NCI-H2081 treated with DMSO at 0.1 percent for 48 hours (cell line): ENCODE results near the gene EHD4.

Experiments used
- DNase-seq: peaks from one replicate; lab custom pipeline; 2025; lab: John Stamatoyannopoulos, UW

Gene EHD4

GRCh38 chr15:41957021-41957897 lies 15.1 kb downstream of the EHD4 start:
- no peak for DNase-seq

DNA sequence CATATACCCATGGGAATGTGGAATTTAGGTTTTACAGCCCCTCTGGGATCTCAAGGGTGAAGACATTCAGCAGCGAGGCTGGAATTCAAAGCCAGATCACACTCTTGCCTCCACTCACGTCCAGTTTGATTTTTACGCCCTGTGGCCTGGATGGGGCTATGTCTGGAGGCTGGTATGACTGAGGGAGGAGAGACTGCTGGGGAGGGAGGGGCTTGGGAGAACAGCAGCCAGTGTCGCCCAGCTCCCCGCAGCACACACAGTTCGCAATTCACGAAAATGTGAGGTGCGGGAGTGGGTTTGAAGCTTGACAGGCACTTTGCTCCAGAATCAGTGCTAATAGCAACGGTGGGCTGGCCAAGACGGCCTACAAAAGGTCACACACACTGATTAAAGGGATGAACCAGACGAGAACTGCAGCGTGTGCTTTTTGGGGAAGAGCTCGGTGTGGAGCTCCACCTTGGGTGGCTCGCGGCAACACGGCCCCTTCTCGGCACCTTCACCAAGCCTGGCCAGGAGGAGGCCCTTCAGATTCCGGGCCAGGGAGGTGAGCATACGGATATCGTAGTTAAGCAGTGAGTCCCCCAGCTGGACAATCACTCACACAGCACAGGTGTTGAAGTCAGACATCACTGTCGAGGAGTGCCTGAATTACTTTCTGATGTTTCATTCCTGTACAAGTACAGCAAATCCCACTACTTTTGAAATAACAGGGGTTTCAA lies 16.4 kb downstream of the EHD4 start:
- no peak for DNase-seq

DNA sequence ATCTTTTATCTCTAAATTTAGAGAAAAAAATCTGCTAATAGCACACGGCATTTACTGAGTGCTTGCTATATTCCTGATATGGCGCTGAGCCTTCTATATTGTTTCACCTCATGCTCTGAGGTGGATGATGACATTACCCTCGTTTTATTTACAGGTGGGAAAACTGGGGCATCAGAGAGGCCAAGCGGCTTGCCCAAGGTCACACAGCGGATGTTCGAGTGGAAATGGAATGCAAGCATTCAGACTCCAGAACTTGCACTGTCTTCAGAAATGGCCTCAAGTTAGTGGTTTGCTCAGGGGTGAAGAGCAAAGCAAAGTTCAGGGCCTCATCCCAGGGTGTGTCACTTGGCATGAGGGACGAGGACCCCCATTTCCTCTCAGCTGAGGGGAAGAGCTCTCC lies 17.3 kb downstream of the EHD4 start:
- DNase-seq = no peak

DNA sequence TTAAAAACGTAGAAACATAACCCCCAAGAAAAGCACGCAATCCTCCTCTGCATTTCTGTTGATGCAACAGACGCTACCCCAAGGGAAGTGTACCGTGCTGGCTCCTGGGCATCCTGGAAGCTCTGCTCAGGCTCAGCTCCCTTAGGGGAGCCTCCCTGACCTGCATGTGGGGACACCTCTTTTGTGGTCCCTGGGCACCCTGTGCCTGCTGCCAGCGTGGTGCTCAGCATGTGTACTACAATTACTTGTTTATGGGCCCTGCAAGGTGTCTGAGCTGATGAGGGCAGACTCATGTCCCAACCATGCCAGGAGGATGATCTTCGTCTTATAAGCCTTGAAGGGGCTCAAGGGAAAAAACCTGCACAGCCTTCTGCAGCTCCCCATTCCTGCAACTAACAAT lies 18.3 kb downstream of the EHD4 start:
- no peak for DNase-seq

- DNase-seq = no peak
Observed at GRCh38 chr15:41952013-41952563, 20.3 kb downstream of the EHD4 start.

- no peak for DNase-seq
Observed at GRCh38 chr15:41951571-41951970, 20.8 kb downstream of the EHD4 start.

- no peak for DNase-seq
Observed at GRCh38 chr15:41950489-41950888, 21.9 kb downstream of the EHD4 start.

GRCh38 chr15:41950127-41950483 lies 22.3 kb downstream of the EHD4 start:
- no peak for DNase-seq

- no peak for DNase-seq
Observed at GRCh38 chr15:41949401-41950126, 22.8 kb downstream of the EHD4 start.

GRCh38 chr15:41948490-41948889 lies 23.9 kb downstream of the EHD4 start:
- no peak for DNase-seq

GRCh38 chr15:41946970-41947369 lies 25.4 kb downstream of the EHD4 start:
- DNase-seq = no peak

DNA sequence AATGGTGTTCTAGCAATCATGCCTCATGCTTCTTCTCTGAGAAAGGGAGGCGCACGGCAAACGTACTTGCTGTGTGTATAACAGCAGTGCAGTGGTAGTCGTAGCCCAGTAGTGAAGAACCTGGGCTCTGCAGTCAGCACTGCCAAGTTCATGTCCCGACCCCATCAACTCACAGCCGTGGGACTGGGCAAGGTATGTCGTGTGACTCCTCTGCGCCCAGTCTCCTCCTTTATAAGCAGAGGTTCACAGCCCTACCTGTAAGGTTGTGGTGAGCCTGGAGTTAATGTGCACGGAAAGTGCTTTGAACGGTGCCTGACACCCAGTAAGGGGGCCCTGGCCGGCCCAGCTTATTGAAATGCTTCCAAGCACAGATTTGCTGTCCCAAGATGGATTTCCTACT lies 26.6 kb downstream of the EHD4 start:
- no peak for DNase-seq

- DNase-seq = no peak
Observed at GRCh38 chr15:41945221-41945620, 27.1 kb downstream of the EHD4 start.

DNA sequence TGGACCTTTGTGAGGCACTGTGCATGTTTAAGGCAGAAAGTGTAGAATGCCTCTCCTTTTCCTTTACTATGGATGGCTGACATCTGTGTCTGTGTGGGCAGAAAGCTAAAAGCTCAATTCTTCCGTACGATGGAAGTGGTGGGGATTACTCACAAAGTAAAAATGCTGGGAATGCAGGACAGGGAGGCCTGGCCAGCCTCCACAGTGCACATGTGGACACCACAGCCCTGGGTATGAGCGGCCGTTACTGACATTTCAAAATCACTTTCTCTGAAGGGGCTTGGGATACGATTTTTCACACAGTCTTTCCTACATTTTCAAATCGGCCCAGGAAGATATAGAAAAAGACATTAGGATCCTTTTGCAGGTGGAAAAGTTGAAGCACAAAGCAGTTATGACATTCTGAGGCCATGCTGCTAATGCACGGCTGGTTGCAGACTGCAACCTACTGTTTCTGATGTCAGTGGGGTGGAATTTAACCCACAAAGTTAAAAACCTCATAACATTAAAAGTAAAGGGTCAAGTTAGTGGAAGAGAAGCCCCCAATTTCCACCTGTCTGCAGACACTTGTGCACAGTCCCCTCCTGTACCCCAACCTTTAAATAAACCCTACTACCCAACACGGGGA lies 27.9 kb downstream of the EHD4 start:
- DNase-seq = no peak

DNA sequence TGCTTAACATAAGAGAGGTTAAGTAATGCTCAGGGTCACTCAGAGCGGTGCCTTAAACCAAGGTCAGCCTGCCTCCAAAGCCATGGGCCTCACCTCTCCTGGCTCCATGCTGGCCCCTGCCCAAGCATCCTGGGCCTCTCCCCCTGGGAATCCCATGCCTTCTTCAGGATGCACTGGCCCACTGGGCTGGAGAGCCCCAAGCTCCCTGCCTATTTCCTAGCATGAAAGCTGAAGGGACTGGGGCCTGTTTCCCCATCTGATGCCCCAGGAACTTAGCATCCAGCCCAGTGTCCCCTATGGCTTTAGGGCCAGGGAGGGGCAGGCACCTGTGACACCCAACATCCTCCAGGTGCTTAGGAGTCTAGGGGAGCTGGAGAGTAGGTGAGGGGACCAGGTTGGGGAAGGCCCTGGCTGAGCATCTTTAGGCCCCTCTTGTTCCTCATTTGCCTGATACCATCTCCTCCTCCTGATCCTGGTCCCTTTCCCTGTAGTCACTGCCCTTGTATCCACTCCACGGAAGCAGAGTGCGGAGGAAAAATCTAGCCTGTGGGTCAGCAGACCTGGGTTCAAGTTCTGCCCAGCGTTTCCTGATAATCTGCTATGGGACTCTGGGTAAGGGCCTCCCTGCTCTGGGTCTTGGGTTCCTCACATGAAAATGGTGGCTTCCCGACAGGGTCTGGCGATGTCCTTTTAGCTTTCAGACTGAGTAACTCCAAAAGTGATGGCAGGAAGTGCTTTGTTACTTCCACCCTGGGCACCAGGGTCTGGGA lies 28.6 kb downstream of the EHD4 start:
- no peak for DNase-seq

GRCh38 chr15:41942886-41943285 lies 29.5 kb downstream of the EHD4 start:
- DNase-seq = no peak

DNA sequence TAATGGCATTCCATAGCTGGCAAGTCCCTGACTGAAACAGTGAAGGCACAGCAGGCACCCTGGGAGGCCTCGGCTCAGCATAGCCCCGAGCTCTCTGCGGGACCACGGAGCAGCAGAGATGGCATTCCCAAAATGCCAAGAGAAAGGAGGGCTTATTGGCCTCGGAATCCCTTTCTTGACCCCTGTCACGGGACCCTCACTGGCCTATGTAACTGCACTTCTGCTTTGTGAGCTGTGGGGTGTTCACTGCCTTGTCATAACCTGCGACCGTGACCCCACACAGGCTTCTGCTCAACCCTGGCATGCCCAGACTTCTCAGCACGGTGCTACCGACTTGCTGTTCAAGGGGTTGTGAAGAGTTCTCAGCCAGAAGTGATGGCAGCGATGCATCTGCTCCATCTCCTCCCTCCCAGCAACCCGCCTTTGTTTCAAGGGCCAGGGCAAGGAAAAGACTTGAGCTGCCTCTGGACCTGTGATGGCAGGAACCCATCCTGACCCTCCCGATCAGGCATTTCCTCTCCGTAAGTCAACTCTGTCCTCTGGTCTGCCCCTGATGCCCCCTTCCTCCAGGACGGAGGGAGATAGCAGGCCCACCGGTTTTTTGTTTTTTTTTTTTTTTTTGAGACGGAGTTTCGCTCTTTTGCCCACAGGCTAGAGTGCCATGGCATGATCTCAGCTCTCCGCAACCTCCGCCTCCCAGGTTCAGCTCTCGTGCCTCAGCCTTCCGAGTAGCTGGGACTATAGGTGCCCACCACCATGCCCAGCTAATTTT lies 30.5 kb downstream of the EHD4 start:
- no peak for DNase-seq

GRCh38 chr15:41940441-41940857 lies 31.9 kb downstream of the EHD4 start:
- no peak for DNase-seq

DNA sequence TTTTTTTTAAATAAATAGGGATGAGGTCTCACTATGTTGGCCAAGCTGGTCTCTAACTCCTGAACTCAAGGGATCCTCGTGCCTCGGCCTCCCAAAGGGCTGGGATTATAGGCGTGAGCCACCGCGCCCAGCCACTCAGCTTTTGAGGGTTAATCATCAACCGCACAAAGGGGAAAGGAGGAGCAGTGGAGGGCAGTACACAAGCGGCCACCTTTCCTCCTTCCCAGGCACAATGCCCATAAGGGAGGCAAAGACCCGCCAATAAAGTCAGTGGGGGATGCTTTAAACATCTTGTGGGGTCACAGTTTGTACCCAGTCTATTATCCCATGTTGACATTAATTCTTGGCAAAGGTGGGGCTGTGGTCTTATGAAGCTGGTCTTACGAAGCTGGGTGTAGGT lies 32.4 kb downstream of the EHD4 start:
- DNase-seq = no peak

DNA sequence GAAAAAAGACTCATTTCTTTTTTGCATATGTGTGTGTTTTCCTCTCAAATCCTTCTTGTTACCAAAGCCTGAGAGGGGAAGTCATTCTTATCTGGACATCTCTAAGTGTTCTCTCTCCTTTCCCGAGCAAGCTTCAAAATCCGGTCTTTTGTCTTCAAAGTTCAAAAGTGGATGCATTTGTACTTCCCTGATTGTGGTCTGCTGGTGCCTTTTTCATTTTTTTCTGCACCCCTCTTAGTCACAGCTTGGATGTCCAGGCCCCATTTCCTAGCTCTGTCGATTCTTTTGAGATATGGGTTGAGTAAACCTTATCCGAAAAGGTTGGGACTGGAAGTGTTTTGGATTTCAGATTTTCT lies 34.8 kb downstream of the EHD4 start:
- DNase-seq = no peak
